CD1c-positive myeloid dendritic cell (primary cell): ENCODE data around the gene SIRT2.

Experiments
- DNase-seq: peaks from one replicate; pipeline ENCODE4 v3.0.0-alpha.2; 2016; ENCODE audit errors: extremely low spot score

SIRT2 gene

DNA sequence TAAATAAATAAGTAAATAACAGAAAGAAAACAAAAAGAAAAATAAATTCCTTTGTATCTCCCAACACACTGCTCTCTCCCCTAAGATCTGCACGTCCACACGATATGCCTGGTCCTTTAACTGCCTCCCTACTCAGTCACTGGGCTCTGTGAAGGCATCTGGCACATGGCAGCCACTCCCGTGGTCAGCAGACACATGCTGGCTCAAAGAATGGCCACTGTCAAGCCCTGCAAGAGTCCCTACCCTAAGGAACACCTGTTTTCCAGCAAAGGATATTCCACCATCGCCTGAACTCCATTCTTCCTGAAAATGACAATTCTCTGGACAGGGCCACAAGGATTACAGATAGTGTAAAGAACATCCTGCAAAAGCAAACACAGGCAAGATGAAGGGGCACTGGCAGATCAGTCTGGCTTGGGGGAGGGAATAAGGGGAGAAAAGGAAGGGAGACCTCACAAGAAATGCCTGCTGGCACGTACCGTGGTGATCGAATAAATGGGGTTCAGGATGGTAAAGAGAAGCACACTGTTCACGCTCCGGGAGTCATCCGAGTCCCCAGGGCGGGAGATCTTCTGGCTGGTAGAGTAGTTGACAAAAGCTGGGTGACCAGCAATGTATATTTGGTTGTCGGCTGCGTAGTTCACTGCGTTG is 53.9 kb downstream of the SIRT2 start:
- DNase-seq: no peak

DNA sequence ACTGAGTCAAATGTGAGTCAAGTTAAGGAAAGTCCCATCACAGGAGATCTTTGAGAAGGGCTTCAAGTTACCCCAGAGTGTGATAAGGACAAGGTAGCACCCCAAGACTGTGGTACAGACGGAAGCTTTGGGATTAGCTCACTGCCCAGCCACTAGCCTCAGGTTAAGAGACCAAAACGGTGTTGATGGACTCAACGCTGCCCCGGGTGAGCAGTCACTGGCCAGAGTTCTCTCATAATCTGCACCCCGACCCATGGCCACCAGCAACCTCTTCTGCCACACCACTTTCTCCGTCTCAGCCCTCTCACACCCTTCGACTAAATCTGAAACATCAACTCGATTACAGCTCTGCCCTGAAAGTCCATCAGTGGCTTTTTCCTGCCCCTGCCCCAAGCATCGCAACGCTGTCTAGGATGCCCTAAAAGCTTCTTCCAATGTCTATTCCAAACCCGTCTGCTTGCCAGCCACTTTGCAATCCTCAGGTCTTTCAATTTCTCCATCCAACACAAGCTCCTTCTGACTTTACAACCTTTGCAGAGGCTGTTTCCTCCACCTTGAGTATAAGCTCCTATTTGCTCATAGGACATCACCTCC is 55.2 kb downstream of the SIRT2 start:
- no peak for DNase-seq

DNA sequence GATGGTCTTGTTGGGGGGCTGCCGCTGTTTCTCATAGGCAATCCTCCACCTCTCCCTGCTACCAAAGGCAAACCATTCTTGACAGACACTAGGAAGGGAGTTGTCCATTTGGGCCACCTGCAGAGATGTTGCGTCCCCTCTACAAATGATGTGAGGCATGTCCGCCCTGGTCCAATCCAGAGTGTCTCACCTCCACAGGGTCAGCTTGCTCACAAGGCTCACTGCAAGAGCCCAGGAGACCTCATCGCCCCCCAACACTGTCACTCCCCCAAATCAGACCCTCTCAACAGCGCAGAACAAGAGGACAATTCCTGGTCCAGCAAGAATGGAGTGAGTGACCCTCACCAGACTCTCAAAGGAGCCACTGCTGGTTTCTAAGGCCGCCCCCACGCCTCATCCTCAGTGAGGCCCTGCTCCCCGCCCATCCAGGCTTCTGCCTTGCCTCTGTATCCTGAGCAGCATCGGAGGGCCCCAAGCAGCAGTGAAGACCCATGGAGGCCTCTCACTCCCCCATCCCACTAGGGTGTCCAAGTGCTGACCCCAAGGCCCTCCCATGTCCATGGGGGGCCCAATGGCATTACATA is 56.2 kb downstream of the SIRT2 start:
- no peak for DNase-seq

DNA sequence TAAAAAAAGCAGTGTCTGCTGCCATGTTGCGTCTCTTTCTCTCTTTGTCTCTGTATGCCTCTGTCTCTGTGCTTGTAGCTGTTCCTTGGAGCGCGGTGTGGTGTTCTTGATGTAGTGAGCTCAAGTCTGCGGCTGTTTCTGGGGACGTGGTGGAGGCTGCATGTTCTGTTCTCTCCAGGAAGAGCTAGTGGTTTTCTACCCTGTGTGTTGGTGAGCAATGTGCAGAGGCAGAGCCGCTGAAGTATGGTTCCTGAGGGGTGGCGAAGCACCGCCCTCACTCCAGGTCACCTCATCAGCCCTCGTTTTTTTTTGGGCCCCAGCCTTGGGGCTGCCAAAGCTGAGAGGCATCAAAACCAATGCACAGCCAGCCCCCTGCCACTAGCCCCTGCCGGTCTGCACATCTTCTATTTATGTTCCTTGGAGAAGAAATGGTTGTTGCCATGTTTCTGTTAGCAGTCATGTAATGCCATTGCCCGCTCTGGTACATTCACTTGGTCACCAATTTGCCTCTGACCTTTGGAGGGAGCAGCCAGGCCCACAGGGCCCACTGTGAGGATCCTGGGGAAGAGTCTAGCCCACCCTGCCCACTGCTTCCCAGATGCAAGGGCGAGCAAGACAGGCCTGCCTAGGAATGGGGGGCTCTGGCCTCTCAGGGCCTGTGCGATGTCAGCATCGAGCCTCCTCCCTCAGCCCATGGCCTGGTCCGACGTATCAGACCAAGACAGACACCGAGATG is 56.8 kb downstream of the SIRT2 start:
- DNase-seq: no peak

DNA sequence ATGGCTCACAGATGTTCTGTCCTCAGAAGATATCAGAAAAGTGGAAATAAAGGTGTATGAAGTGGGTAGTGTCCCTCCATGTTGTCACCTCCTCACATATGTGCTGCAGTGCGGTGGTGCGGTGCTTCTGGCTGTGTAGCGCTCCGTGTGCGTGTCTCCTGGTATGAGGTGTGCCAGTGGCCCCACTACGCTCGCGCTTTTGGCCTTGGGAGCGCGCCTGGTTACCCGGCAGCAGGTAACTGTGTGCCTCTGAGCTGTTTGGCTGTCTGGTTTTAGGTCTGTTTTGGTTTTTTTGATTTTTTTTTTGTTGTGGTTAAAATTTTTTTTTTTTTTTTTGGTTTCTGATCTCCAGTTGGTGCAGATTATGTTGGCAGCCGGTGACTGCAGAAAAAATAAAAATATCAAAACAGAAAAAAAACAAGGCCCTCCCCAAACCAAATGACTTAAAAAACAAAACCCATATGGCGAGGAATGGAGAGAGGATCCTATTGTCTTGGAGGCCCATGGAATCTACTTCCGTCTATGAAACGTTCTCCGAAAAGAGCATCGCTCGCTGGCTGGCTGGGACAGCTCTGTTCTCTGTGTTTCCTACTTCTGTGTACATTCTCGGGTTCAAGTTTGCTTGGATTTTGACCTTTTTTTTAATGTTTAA is 57.5 kb downstream of the SIRT2 start:
- no peak for DNase-seq

DNA sequence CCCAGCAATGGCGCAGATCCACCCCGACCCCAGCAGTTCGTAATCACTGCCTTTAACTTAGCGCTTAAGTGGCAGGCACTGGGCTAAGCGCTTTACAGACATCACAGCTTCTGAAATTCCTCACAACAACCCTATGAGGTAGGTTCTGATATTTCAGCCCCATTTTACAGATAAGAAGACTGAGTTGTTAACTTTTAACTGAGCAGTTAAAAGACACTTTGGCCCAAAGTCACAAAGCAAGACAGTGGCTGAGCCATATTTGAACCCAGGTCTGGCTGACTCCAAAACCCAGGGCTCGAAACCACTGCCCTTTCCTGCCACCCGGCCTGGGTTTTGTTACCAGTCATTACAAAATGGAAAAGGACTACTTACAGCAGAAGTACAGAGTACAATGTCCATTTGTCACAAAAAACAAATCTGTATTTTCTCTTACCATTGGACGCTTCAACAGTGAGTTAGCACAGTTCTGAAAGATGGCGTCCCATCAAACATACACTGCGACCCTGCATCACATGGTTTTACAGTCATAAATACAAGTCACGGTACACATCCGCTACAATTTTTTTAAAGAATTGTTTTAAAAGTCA is 58.1 kb downstream of the SIRT2 start:
- no peak for DNase-seq

DNA sequence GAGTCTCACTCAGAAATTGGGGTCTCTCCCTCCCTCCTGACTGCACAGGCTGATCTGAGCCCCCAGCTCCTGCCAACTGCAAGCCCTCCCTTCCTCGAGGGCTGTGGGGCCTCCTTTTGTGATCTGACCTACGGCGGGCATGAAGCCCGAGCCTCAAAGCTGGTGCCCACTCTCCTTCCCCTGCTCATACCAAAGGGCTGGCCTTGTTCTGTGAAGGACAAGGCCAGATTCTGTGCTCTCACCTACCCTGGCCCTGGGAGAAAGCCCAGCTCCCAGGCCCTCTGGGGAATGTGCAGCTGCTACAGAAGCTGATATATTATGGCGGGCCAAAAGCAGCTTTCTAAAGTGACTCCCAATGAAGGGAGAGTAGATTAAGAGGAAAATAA is 58.8 kb downstream of the SIRT2 start:
- no peak for DNase-seq

DNA sequence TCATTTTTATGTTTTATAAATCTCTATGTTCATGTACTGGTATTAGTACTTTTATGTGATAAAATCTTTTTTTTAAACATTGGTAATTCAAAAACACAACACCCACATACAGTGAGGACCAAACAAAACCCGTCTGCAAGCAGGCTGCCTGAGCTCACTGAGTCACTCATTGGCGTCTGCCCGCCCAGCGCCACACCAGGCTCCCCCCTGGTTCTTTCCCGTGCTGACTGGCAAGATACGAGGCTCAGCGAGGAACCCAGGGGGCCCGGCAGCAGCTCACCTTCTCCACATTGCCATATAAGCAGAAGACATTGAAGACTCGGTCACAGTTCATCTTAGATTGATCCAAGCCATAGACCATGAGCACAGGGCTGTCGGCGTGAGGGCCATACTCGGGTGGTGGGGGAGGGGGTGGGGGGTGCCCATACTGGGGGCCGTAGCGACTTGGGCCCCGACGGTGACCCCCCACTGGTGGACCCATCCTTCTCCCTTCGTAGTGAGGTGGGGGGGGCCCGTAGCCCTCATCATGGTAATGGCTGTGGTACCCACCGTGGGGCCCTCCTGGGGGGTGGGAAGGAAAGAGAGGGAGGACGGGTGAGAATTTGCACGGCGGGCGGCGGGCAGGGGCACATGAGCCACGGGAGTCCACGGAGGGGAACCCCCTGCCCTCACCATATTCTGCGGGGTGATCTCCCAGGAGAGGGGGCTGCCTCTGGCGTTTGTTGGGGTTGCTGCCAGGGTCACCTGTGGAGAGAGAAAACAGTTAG is 59.4 kb downstream of the SIRT2 start:
- DNase-seq: no peak

DNA sequence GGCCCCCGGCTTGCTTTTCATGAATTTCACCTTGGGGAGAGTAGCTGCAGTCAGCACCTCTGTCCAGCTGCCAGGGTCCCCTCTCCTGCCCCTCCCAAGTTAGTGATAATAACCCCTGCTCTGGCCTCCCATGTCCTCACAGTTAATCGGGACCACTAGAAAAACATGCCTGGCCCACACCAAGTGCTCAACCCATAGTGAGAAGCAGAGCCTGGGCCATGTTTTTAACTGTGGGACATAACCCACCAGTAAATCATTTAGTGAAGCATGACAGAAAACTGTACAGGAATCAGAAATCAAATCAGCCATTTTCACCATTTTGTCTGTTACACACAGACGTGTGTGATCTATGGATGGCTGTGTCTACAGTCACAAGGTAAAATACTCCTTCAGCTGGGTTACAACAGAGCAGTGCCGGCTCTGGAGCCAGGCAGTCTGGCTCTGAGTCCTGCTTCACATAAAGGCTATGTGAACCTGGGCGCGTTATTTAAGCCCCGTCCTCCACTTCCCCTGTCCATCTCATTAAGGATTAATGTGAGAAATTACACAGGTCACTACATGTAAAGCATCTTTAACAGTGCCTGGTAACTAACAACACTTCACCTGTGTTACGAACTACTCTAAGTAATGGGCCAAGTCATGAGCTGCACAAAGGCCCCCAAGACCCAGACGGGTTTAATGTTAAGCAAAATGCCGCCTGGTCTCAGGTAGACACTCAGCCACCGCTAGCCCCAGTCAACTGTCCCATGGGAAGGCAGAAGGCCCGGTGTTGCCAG is 60.2 kb downstream of the SIRT2 start:
- DNase-seq: no peak

DNA sequence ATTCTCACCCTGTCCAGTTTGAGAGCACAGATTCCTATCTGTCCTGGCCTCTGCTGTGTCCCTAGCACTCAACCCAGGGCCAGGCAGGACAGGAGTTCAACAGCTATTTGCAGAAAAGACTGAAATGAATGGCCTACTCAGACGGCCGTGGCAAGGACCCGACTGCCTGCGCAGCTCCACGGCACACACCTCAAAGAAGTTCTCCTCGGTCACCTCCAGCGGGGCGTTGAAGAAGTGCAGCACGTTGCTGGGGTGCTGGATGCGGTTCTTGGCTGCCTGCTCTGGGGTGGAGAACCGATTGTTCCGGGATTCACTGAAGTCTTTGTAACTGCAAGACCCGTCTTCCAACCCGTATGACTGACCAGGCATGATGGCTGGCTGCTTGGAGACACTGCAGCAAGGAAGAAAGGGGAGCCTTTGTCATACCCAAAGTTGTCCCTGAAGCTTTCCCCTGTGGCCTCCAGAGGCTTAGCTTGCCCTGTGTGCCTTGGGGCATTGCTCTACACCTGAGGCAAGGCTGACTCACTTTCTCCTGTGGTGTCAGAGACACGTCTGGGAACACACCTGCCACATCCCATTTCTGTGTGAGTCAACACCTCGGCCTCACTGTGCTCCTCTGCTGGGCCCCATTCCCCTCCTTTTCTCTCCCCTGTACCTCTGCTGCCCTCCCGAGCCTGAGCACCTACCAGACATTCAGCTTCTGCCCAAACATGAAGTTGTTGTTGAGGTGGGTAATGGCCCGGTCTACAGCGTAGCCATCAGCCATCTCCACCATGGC is 61.0 kb downstream of the SIRT2 start:
- DNase-seq: no peak

DNA sequence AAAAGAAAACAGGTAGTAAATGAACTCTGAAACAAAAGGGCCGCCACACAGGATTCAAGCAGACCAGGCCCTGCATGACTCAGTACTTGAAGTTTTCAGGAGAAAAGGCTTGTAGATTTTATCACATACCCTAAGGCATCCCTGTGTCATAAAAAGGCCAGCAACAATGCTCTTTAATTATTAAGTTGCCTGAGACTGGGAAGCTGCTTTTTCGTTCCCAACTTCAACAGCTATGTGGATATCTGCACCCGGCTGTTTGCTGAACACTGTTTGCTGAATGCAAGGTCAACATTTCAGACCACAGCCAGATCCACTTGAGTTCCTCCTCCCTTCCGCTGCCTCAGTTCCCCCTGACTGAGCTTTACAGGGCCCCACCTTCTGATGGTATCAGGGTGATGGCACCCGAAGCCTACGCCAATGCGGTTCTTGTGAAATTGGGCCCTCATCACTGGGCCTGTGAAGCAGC is 61.7 kb downstream of the SIRT2 start:
- no peak for DNase-seq

DNA sequence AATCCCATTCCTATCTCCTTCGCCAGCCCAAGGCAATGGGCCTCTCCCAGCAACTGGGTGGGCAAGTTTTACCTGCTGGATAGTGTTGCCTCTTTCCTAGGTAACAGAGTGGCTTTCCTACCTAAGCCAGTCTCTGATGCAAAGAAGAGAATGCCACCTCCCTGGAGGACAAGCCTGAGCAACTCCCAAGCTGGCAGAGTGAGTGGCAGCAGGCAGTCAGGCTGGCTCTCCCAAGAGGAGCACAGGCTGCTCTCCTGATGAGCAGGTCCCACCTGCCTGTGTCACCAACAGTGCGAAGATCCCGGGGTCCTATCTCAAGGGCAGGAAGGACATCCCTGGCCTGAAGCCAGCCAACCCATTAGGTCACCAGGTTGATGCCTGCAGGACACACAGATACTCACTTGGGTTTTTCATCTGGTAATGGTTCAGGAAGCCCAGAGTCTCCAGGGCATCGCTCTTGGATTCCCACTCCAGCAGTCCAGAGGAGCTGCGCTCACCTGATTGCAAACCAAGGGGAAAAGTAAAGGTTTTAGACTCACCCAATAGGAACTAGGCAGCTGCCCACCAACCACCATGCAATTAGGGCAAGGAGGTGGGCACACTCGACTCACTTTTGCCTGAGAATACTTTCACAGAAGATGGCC is 62.3 kb downstream of the SIRT2 start:
- DNase-seq: no peak

DNA sequence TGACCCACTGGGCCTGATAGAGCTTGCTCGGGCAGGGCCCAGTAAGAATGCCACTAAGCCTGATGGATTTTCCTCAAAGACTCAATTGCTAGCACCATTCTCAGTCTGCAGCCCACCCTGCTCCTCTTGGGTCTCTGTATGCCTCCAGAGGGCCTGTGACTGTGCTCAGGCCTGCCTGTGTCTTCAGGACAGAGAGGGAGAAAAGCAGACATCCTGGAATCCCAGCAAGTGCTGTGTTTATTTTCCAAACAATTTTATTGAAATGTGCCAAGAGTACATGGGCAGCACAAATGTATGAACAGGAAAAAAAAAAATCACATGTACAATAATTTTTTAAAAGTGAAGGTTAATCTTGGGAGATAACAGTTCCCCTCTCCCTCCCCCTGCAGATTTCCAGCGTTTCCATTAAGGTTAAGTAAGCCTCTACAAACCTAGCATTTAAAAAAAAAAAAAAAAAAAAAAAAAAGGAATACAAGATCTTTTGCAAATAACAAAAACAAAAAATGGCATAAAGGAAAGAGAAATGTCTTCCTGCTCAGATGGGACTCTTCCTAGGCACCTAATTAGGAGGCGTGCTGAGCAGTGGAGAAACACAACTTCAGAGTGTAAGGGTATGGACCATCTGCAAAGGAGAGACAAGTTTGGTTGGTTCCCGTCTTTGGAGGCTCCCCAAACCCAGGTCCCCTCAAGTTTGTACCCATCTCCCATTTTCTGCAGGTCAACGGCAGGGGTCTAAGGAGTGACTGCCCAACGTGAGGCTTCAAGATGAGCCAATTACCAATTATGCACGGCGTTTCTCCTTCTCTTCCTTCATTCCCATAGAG is 63.0 kb downstream of the SIRT2 start:
- DNase-seq: no peak

DNA sequence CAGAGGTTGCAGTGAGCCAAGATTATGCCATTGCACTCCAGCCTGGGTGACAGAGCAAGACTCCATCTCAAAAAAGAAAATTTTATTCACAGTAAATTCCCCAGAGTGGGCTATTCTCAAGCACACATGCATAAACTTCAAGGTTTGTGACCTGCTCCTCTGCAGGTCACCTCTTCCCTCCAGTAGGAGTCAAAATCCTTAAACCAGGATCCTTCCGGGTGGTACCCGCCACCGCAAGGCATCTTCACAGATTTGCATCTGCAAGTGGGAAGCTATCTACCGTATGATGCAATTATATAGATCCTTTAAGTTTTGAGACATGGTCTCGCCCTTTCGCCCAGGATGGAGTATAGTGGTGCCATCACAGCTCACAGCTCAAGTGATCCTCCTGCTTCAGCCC is 64.8 kb downstream of the SIRT2 start:
- DNase-seq: no peak

DNA sequence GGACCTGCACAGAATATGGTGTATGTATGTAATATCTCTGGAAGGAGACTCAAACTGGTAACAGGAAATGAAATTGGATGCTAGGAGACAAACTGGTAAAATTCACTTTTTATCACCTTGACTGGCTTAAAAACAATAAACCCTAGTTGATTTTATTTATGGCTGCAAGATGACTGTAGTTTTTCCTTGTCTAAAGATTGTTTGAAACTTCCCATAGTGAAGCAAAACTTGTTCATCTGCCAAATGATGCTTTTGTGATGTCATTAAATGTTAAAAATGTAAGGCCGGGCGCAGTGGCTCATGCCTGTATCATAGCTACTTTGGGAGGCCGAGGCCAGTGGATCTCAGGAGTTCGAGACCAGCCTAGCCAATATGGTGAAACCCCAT is 65.3 kb downstream of the SIRT2 start:
- DNase-seq: no peak

DNA sequence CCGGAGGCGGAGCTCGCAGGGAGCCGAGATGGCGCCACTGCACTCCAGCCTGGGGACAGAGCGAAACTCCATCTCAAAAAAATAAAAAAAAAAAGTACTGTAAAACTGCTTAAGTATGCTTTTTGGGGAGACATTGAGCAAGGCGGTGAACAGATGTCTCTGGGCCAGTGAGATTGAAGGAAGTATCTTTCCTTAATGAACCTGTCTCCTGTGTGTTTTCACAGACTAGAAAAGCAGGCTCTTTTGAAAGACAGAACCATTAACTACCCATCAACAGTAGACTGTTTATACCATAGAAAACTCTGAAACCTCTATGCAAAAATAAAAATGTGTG is 66.4 kb downstream of the SIRT2 start:
- DNase-seq: no peak

DNA sequence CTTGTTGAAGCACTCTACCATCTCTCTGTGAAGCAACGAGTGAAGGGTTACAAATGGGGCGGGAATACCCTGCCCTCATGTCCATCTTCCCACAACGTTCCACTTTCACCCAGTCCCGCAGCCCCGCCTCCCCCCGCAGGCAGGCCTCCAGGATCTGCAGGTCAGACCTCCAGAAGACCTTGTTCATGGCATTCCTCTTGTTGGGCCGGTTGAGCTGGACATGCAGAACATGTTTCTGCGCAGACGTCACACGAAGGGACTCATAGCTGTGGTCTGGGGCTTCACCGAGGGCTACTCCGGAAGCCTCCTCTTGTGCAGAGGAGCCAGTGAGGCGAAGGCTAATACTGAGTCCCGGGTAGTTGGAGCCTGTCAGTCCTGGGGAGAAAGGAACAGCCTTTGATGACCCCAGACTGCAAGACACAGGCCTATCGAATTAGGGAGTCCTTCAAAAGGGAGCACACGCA is 68.2 kb downstream of the SIRT2 start:
- DNase-seq: peak; percentile 55

DNA sequence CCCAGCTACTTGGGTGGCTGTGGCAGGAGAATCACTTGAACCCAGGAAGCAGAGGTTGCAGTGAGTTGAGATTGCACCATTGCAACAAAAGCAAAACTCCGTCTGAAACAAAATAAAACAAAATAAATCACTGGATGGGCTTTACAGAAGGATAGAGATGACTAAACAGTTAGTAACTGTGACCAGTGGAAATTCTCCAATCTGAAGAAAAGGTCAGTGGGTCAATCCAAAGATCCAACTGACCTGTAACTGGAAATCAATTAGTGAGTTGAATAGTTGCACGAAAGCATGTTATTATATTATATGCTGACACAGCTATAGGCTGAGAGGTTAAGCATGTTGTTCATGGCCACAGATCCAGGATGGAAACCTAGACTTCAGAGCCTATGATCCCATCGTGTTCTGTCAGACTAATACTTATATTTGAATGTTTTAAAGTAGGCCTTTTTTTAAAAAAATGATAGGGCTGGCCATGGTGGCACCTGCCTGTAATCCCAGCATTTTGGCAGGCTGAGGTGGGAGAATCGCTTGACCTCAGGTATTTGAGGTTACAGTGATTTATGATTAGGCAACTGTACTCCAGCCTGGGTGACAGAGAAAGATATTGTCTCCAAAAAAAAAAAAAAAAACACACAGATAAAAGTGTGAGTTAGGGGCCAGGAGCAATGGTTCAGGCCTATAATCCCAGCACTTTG is 69.2 kb downstream of the SIRT2 start:
- DNase-seq: no peak
